HG02759 (cell line): Measurements from ENCODE around the gene LARP4.
"Not testable (repeated sequence)": the region's sequence is repeated elsewhere in the genome, so short reads cannot be mapped to it uniquely, and the experiment has no call there.

Source experiments
- ATAC-seq: cut with Tn5 transposase; IDR thresholded peaks from one replicate; pipeline ENCODE4 v1.9.1; 2021; ENCODE audit warnings: mild to moderate bottlenecking, moderate library complexity; ENCODE audit not compliant: unreplicated experiment

Gene LARP4

DNA sequence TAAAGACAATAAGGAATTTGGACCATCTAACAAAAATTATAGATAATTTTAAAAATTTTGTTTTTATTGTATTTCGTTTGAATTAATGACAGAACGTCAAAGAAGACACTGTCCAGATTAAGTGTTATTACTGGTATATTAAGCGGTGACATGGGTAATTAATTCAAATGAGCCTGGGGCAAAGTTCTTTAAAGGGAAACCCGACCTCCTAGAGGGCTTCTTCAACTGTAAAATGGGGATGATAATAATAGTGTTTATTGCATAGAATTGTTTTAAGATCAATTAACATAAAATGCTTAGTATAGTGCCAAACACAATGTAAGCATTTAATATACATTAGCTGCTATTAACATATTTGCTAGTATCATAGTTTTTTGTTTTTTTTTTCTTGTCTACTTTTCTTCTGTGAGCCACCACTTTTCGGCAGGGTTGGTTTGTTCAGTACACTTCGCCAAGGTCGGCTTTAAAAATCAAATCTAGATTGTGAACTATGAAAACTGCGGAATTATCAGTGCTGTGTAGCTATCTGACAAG is 514 bp upstream of the LARP4 start:
- ATAC-seq, result no peak

DNA sequence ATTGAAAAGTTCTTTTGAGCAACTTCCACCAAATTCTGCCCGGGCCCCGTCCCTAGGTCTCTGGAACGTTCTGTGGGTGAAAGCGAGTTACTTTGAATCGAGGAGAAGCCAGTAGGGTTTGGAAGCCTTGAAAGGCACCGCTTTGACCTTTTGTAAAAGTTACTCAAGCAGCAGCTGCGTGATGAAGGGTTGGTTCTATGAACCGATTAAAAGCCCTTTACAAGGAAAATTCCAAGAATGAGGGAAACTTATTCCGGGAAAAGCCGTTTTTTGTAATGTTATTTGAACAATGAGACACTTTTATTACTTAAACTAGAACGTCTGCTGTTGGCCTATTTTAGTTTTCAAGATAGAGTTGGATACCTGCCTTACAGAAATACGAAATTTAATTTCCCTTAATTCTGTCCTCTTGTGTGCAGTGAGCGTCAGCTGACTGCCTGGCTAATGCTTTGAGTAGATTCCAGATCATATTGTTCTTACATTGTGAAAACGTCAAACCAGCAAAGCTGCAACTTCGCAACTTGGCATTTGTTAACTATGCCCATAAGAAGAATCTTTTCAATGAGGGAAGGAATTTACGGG is 906 bp downstream of the LARP4 start:
- ATAC-seq, result no peak

DNA sequence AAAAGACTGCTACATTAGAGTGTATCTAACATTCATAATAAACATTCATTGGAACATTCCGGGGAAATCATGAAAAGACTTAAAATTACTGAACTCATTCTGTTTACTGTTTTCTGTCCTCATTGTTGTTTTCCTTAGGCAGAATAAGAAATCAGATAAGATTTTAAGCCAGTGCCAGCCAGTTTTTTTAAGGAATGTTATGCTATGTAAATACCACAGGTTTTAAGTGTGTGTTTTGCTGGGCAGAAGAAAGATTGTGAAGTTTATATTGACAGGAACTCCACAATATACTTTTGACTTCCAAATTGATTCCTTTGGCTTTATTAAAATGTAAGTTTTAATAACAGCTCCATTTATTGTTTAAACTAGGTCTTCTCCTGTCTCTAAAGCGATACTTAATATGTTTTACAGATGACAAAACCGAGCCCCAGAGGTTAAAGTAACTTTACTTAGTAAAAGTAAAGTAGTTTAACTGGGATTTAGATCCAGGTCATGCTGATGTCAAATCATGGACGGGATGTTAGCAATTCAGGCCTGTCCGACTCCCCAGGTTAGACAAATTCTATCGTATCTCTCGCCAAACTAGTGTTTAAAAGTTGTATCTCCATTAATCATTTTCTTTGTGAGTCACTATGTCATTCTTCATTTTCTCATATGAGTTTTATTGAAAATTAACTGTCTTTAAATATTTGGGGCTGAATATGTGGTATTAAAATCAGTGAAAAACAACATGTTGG is 1.7 kb downstream of the LARP4 start:
- no peak for ATAC-seq

DNA sequence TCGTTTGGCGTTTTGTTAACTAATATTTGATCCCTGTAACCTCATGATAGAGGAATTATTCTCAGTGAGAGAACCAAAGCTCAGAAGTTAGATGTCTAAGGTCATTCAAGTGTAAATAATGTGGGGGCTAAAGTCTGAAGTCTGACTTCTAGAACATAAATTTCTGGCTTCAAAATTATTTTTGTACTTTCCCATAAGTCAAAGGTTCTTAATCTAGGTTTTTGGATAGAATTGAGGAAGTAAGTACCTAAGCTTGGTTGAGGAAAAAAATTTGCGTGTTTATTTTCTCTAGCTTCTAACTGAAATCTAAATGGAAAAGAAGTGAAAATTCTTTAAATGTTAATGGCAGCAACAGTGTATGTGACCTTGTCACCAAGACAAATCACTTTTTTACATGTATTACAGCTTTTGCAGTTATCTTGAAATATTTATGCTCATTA is 2.3 kb downstream of the LARP4 start:
- no peak for ATAC-seq

- ATAC-seq, result no peak
Observed at GRCh38 chr12:50404307-50404706, 3.6 kb downstream of the LARP4 start.

GRCh38 chr12:50411051-50411660 is 10.5 kb downstream of the LARP4 start:
- ATAC-seq, result no peak

DNA sequence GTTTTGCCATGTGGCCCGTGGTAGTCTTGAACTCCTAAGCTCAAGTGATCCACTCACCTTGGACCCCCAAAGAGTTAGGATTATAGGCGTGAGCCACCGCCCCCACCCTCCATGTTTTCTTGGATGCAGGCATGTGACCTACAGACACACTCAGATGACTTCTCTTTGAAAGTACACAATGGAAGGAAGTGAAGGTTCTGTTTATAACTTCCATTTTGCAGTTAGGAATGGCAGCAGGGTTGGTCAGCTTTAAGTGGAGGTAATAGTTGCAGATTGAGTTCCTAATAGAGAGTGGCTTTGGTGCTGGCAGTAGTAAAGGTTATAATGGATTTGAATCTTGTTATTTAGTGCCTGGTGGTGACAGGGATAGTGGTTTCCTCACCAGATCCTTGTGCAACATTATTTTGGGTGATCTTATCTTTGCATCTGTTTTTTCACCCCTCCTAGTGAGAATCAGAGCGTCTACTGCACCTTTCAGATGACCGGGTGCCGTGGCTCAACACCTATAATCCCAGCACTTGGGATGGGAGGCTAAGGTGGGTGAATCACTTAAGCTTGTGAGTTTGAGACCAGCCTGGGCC is 15.3 kb downstream of the LARP4 start:
- no peak for ATAC-seq

- ATAC-seq, result no peak
Observed at GRCh38 chr12:50419112-50419909, 18.6 kb downstream of the LARP4 start.

DNA sequence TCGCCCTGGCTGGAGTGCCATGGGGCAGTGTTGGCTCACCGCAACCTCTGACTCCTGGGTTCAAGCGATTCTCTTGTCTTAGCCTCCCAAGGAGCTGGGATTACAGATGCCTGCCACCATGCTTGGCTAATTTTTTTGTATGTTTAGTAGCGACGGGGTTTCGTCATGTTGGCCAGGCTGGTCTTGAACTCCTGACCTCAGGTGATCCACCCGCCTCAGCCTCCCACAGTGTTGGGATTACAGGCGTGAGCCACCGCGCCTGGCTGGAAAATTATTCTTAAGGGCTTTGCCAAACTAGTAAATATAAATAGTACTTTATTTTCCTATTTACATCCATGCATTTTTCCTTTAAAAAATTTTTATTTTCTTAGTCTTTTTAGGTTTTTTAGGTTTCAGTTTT is 22.2 kb downstream of the LARP4 start:
- ATAC-seq, result not testable (repeated sequence)

GRCh38 chr12:50423342-50423741 is 22.7 kb downstream of the LARP4 start:
- ATAC-seq, result not testable (repeated sequence)

DNA sequence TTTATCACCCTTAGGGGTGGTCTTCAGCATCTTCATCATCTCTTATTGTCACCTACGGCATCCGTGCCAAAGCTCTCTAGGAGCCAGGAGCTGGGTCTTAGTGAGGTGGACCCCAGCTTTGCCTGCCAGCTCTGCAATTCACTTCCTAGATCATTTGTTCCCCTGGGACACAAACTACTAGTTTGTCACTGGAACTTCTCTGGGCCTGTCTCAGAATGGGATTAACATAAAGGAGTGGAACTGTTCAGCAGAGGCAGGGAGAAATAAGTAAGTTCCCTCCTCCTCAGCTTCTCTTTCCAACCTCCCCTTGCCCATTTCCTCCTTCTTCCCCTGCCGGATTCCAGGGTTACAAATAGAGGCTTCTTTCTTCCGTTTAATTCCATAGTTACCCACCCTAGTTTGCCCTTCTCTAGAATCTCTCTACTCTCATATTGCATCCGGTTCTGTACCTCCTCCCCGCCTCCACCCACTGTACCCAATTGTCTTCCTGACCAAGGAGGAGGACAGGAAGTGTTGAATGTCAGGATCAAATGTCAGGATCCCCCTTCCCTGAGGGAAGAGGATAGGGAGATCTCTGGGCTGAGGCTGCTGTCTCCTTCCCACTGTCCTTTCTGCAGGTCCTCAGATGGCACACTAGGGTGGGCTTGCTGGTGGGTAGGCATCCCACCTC is 25.0 kb downstream of the LARP4 start:
- no peak for ATAC-seq

DNA sequence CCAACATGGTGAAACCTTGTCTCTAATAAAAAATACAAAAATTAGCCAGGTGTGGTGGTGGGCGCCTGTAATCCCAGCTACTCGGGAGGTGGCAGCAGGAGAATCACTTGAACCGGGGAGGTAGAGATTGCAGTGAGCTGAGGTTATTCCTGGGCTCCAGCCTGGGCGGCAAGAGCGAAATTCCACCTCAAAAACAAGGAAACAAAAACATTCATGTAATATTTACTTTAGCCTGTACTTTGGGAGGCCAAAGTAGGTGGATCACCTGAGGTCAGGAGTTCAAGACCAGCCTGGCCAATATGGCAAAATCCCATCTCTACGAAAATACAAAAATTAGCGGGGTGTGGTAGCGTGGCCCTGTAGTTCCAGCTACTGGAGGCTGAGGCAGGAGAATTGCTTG is 31.0 kb downstream of the LARP4 start:
- not testable (repeated sequence) for ATAC-seq

DNA sequence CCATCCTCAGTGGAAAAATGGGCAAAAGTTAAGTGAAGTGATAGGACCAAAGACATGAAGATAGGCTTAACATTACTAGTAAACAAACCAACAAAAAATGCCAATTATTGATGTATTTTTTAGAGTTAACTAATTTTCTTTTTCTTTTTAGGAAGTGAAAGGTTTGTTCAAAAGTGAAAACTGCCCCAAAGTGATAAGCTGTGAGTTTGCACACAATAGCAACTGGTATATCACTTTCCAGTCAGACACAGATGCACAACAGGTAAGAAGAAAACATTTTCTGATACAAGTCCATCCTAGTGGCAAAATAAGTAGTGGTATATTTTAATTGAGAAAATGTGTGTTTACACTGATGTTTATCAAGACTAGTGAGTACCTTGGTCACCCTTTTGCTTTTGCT is 39.6 kb downstream of the LARP4 start:
- no peak for ATAC-seq

GRCh38 chr12:50441763-50442162 is 41.1 kb downstream of the LARP4 start:
- ATAC-seq, result no peak

GRCh38 chr12:50442178-50442908 is 41.7 kb downstream of the LARP4 start:
- ATAC-seq, result no peak

DNA sequence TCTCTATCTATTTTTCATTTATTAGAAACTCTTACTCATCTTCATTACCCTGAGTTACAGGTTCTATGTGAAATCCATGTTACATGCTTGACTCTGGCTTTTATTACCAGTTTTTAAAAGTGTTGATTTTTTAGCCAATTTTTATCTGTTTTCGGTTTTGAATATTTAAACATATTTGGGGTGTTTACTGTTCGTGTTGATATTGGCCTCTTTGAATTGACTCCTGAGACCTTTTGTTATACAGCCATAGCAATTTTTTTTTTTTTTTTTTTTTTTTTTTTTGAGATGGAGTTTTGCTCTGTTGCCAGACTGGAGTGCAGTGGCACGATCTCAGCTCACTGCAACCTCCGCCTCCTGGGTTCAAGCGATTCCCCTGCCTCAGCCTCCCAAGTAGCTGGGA is 49.0 kb downstream of the LARP4 start:
- not testable (repeated sequence) for ATAC-seq

DNA sequence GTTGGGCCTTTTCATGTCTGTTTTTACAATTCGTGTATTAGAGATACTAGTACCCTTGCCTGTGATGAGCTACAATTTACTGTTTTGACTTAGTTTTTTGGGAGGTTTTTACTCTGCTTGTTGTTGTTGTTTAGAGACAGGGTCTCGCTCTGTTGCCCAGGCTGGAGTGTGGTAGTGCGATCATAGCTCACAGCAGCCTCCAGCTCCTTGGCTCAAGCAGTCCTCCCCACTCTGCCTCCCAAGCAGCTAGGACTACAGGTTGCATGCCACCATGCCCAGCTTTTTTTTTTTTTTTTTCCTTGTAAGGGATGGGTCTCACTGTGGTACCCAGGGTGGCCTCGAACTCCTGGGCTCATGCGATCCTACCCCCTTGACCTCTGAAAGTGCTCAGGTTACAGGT is 52.1 kb downstream of the LARP4 start:
- ATAC-seq, result no peak

- no peak for ATAC-seq
Observed at GRCh38 chr12:50453872-50454271, 53.2 kb downstream of the LARP4 start.

GRCh38 chr12:50458606-50459005 is 57.9 kb downstream of the LARP4 start:
- ATAC-seq, result no peak

DNA sequence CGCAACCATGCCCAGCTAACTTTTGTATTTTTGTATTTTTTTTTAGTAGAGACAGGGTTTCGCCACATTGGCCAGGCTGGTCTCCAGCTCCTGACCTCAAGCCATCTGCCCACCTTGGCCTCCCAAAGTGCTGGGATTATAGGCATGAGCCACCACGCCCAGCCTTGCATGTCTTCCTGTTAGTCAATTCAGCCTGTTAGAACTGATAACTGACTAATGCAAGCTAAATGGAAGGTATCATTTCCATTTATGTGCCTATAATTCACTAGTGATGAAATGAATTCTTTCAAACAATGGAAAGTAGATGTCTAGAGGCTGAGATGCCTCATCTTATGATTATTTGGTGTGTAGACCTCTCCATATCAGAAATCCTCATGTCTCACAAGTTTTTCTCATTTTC is 66.8 kb downstream of the LARP4 start:
- ATAC-seq, result no peak
